HG03575 (cell line): Measurements from ENCODE around the gene ZFYVE1.
"Not testable (repeated sequence)": the region's sequence is repeated elsewhere in the genome, so short reads cannot be mapped to it uniquely, and the experiment has no call there.

Experiments used
- ATAC-seq: cut with Tn5 transposase; IDR thresholded peaks from one replicate; pipeline ENCODE4 v1.9.1; 2021; ENCODE audit not compliant: unreplicated experiment, insufficient number of reproducible peaks, low FRiP score; ENCODE audit errors: extremely low read depth

Gene ZFYVE1

GRCh38 chr14:73011189-73011588 is 15.7 kb downstream of the ZFYVE1 start:
- not testable (repeated sequence) for ATAC-seq

- no peak for ATAC-seq
Measured at GRCh38 chr14:73008501-73008900, 18.4 kb downstream of the ZFYVE1 start.

- no peak for ATAC-seq
Measured at GRCh38 chr14:73007835-73008234, 19.1 kb downstream of the ZFYVE1 start.

- ATAC-seq = not testable (repeated sequence)
Measured at GRCh38 chr14:73004641-73005040, 22.3 kb downstream of the ZFYVE1 start.

- ATAC-seq = no peak
Measured at GRCh38 chr14:73003681-73004080, 23.2 kb downstream of the ZFYVE1 start.

- no peak for ATAC-seq
Measured at GRCh38 chr14:73000073-73000472, 26.8 kb downstream of the ZFYVE1 start.

GRCh38 chr14:72999316-72999715 is 27.6 kb downstream of the ZFYVE1 start:
- ATAC-seq = no peak

- no peak for ATAC-seq
Measured at GRCh38 chr14:72998252-72998903, 28.5 kb downstream of the ZFYVE1 start.

- no peak for ATAC-seq
Measured at GRCh38 chr14:72996916-72997315, 30.0 kb downstream of the ZFYVE1 start.

GRCh38 chr14:72990171-72990570 is 36.7 kb downstream of the ZFYVE1 start:
- no peak for ATAC-seq

- ATAC-seq = no peak
Measured at GRCh38 chr14:72986857-72987256, 40.0 kb downstream of the ZFYVE1 start.

GRCh38 chr14:72986214-72986613 is 40.7 kb downstream of the ZFYVE1 start:
- no peak for ATAC-seq

- ATAC-seq = no peak
Measured at GRCh38 chr14:72982146-72982708, 44.7 kb downstream of the ZFYVE1 start.

- no peak for ATAC-seq
Measured at GRCh38 chr14:72980863-72981262, 46.0 kb downstream of the ZFYVE1 start.

GRCh38 chr14:72978856-72979255 is 48.0 kb downstream of the ZFYVE1 start:
- ATAC-seq = no peak

GRCh38 chr14:72975770-72976169 is 51.1 kb downstream of the ZFYVE1 start:
- no peak for ATAC-seq

- no peak for ATAC-seq
Measured at GRCh38 chr14:72974661-72975060, 52.2 kb downstream of the ZFYVE1 start.

GRCh38 chr14:72970824-72971434 is 56.0 kb downstream of the ZFYVE1 start:
- ATAC-seq = no peak

GRCh38 chr14:72970058-72970630 is 56.8 kb downstream of the ZFYVE1 start:
- ATAC-seq = no peak

GRCh38 chr14:72968316-72968715 is 58.6 kb downstream of the ZFYVE1 start:
- ATAC-seq = no peak
